ENCODE measurements around the gene MAP4K5.

GRCh38 chr14:50379563-50379962, 152.8 kb downstream of the MAP4K5 start:
- no peak for TF ChIP-seq POLR2AphosphoS5 (IDR thresholded peaks at IDR 0.05; ENCODE audit: low read depth, low read length)
- TF ChIP-seq POLR2A (IDR thresholded peaks at IDR 0.05; ENCODE audit: low read depth, low read length): no peak
